ENCODE results near the gene KRT3. TPM values are rescaled to one million over a fixed set of nuclear protein-coding genes. Genes with fewer than 3 reads are reported as not detected.

Gene KRT3
- total RNA-seq, 1 experiment from 2014 or later, result not detected

- no peak overlapping the region for H3K4me2 ChIP-seq (ENCODE audit: low read length)
- H3K9me3 ChIP-seq (ENCODE audit: control insufficient read depth in 1 of 2, insufficient read depth in 1 of 2, low read depth in 1 of 2, low read length in 2 of 2), result no peaks in the 10 kb centered on the region
- POLR2A ChIA-PET, result no interaction called here
- no peaks in the 10 kb centered on the region for H3K4me1 ChIP-seq (ENCODE audit: control insufficient read depth in 1 of 2, insufficient read depth in 2 of 2, low read length in 2 of 2)
- H3K79me2 ChIP-seq (ENCODE audit: insufficient read depth, low read length), result no peaks in the 10 kb centered on the region
- CTCF ChIA-PET, result no interaction called here
- BruUV-seq (replicated peaks), result no TSS peak
- no peak for DNase-seq (ENCODE audit: low read depth, low spot score)
- intact Hi-C loops (cut with micrococcal nuclease), result no loop called here
- no peak overlapping the region for H3K4me3 ChIP-seq (replicated peaks in 1 of 2; ENCODE audit: low read depth in 1 of 2, low read length in 2 of 2)
- H3K27ac ChIP-seq (ENCODE audit: low read depth, low read length), result no peak overlapping the region
- H2AFZ ChIP-seq (ENCODE audit: low read depth, low read length, poor library complexity, severe bottlenecking), result no peak overlapping the region
- RAD21 ChIA-PET (ENCODE audit: low non-redundant PET in 1 of 2, low total read pairs in 2 of 2, uncharacterized antibody in 2 of 2, unreplicated experiment in 2 of 2), result no interaction called here
- TF ChIP-seq CEBPB (IDR thresholded peaks at IDR 0.05; ENCODE audit: low read depth) (no peak), MAX (IDR thresholded peaks at IDR 0.05) (no peak), ZBTB33 (IDR thresholded peaks at IDR 0.05; ENCODE audit: extremely low read depth, insufficient replicate concordance, low read length) (no peak), JUND (IDR thresholded peaks at IDR 0.05) (no peak), SIN3A (IDR thresholded peaks at IDR 0.05; ENCODE audit: low read depth) (no peak), ELF1 (IDR thresholded peaks at IDR 0.05; ENCODE audit: borderline replicate concordance, low read depth) (no peak), CTCF (IDR thresholded peaks at IDR 0.05 in 2 of 3, conservative IDR thresholded peaks at IDR 0.05 in 1 of 3; ENCODE audit: borderline replicate concordance in 1 of 3, insufficient read depth in 1 of 3, low read depth in 2 of 3, low read length in 2 of 3) (no peak), SRF (IDR thresholded peaks at IDR 0.05; ENCODE audit: low read depth) (no peak), EZH2 (IDR thresholded peaks at IDR 0.05) (no peak), RAD21 (IDR thresholded peaks at IDR 0.05; ENCODE audit: low read depth) (no peak)
- peaks cover 25% of the 10 kb centered on the region for H3K27me3 ChIP-seq (ENCODE audit: insufficient read depth, low read length)
- H3K36me3 ChIP-seq (ENCODE audit: control insufficient read depth in 1 of 2, insufficient read depth in 2 of 2, low read length in 2 of 2), result no peaks in the 10 kb centered on the region
- H4K20me1 ChIP-seq (ENCODE audit: insufficient read depth), result no peaks in the 10 kb centered on the region
- no peak overlapping the region for H3K9ac ChIP-seq (ENCODE audit: low read length)
- no peak for ATAC-seq
- H3K9me2 ChIP-seq (ENCODE audit: insufficient read depth), result no peaks in the 10 kb centered on the region
Observed at GRCh38 chr12:52761802-52762201, 34.1 kb downstream of the KRT3 start.

All from HCT116 (cell line).